Measurements from ENCODE around the gene ACY1. TPM values are rescaled to one million over a fixed set of nuclear protein-coding genes. Genes with fewer than 3 reads are reported as not detected.

The ACY1 gene
- total RNA-seq, 1 experiment from 2014 or later: 50.3 TPM

- H3K27me3 ChIP-seq (ENCODE audit: control insufficient read depth, insufficient read depth, low read length): no peaks in the 10 kb centered on the region
- POLR2A ChIA-PET: interaction anchor here (1.1 kb wide), 1 partner anchor 9 kb away, joined by 3 read pairs; no protein-coding TSS in a partner anchor
- TF ChIP-seq SIN3A (IDR thresholded peaks at IDR 0.05; ENCODE audit: borderline replicate concordance, insufficient read depth, low read depth, low read length): no peak; the same call in 1 of the 2 replicates
- TF ChIP-seq CTCF (IDR thresholded peaks at IDR 0.05): no peak
- no peak for TF ChIP-seq TCF7L2 (IDR thresholded peaks at IDR 0.05; ENCODE audit: low read depth, low read length)
- TF ChIP-seq POLR2AphosphoS5 (IDR thresholded peaks at IDR 0.05; ENCODE audit: low read depth, low read length): no peak
- no peak for TF ChIP-seq REST (IDR thresholded peaks at IDR 0.05; ENCODE audit: insufficient read depth in 1 of 2, low read depth in 2 of 2, low read length in 1 of 2)
- intact Hi-C loops (cut with micrococcal nuclease; ENCODE audit: unreplicated experiment): no loop called here
- in situ Hi-C loops (cut with HindIII; ENCODE audit: low pct_unique_long_range_greater_than_20kb, low sequenced_read_pairs): no loop called here
- H3K4me1 ChIP-seq (ENCODE audit: control insufficient read depth, insufficient read depth, low read length): peaks cover 12% of the 10 kb centered on the region
- no peaks in the 10 kb centered on the region for H3K36me3 ChIP-seq (ENCODE audit: control insufficient read depth, insufficient read depth, low read length)
- TSS peak; percentile 98 for BruUV-seq (replicated peaks)
- ATAC-seq (no peak), DNase-seq (ENCODE audit: low read depth, low spot score) (no peak)
- peak overlapping the region; percentile 63 to 73 for H3K4me3 ChIP-seq (ENCODE audit: low read depth in 2 of 2, low read length in 2 of 2)
- H3K27ac ChIP-seq (ENCODE audit: low read length): peak overlapping the region; percentile 89
- CTCF ChIA-PET: interaction anchor here (0.6 to 1.6 kb wide), 4 partner anchors 10 to 42 kb away, joined by 3 to 9 read pairs (median 4); partner anchors contain the start of genes ABHD14B and RRP9
- no peaks in the 10 kb centered on the region for H3K9me3 ChIP-seq (ENCODE audit: control insufficient read depth, insufficient read depth, low read depth, low read length)
These were observed 388 bp downstream of the ACY1 start for GRCh38 chr3:51983578-51984268.

GRCh38 chr3:51984269-51984647 lies 923 bp downstream of the ACY1 start:
- ChIA-PET POLR2A (no interaction called here), CTCF (interaction anchor here (0.6 kb wide), 1 partner anchor 41 kb away, joined by 6 read pairs; no protein-coding TSS in a partner anchor)
- Histone ChIP-seq H3K27ac (ENCODE audit: low read length) (peak overlapping the region; percentile 89; the same call in 1 of the 2 replicates), H3K4me3 (ENCODE audit: low read depth in 2 of 2, low read length in 2 of 2) (peak overlapping the region; percentile 63 to 73), H3K9me3 (ENCODE audit: control insufficient read depth, insufficient read depth, low read depth, low read length) (no peaks in the 10 kb centered on the region), H3K36me3 (ENCODE audit: control insufficient read depth, insufficient read depth, low read length) (no peaks in the 10 kb centered on the region), H3K27me3 (ENCODE audit: control insufficient read depth, insufficient read depth, low read length) (no peaks in the 10 kb centered on the region), H3K4me1 (ENCODE audit: control insufficient read depth, insufficient read depth, low read length) (peaks cover 12% of the 10 kb centered on the region)
- TF ChIP-seq POLR2AphosphoS5 (IDR thresholded peaks at IDR 0.05; ENCODE audit: low read depth, low read length): no peak
- no peak for TF ChIP-seq SIN3A (IDR thresholded peaks at IDR 0.05; ENCODE audit: borderline replicate concordance, insufficient read depth, low read depth, low read length)
- TF ChIP-seq TCF7L2 (IDR thresholded peaks at IDR 0.05; ENCODE audit: low read depth, low read length): no peak
- no peak for TF ChIP-seq CTCF (IDR thresholded peaks at IDR 0.05)
- no peak for TF ChIP-seq REST (IDR thresholded peaks at IDR 0.05; ENCODE audit: insufficient read depth in 1 of 2, low read depth in 2 of 2, low read length in 1 of 2)
- no TSS peak for BruUV-seq (replicated peaks)
- intact Hi-C loops (cut with micrococcal nuclease; ENCODE audit: unreplicated experiment): no loop called here
- ATAC-seq: no peak
- no peak for DNase-seq (ENCODE audit: low read depth, low spot score)
- in situ Hi-C loops (cut with HindIII; ENCODE audit: low pct_unique_long_range_greater_than_20kb, low sequenced_read_pairs): no loop called here

Data from Panc1 (cell line).